Neural progenitor cell (in vitro differentiated cells): ENCODE results near the gene ADARB2. TPM values are rescaled to one million over a fixed set of nuclear protein-coding genes. Genes with fewer than 3 reads are reported as not detected.

ENCODE experiments used
- DNase-seq: peaks from one replicate; pipeline ENCODE4 v3.0.0-alpha.2; 2016; ENCODE audit warnings: low spot score
- H2AFZ ChIP-seq: fragments of 200-600 bp; sonication (generic); replicated peaks from 2 replicates; pipeline ENCODE4 v1.6.1; 2016; ENCODE audit warnings: antibody characterized with exemption
- H3F3A ChIP-seq: fragments of 200-600 bp; sonication (generic); 2 replicates; pipeline ENCODE4 v1.6.1; 2016; ENCODE audit warnings: antibody characterized with exemption, low read depth
- H3K27ac ChIP-seq: fragments of 200-600 bp; sonication (generic); 2 replicates; pipeline ENCODE4 v1.5.1; 2016; ENCODE audit warnings: mild to moderate bottlenecking
- H3K27me3 ChIP-seq: fragments of 200-600 bp; sonication (generic); 2 replicates; pipeline ENCODE4 v1.6.1; 2016; ENCODE audit warnings: mild to moderate bottlenecking, moderate library complexity
- H3K36me3 ChIP-seq: fragments of 200-600 bp; sonication (generic); 2 replicates; pipeline ENCODE4 v1.5.1; 2016
- H3K4me1 ChIP-seq: fragments of 200-600 bp; sonication (generic); 2 replicates; pipeline ENCODE4 v1.6.1; 2016; ENCODE audit warnings: mixed run types
- H3K4me2 ChIP-seq: fragments of 200-600 bp; sonication (generic); 2 replicates; pipeline ENCODE4 v1.6.1; 2016
- H3K4me3 ChIP-seq: fragments of 200-600 bp; sonication (generic); 2 replicates; pipeline ENCODE4 v1.5.1; 2016
- H3K79me2 ChIP-seq: fragments of 200-600 bp; sonication (generic); 2 replicates; pipeline ENCODE4 v1.6.1; 2016; ENCODE audit warnings: low read depth
- H3K9ac ChIP-seq: fragments of 200-600 bp; sonication (generic); 2 replicates; pipeline ENCODE4 v1.6.1; 2016
- H3K9me3 ChIP-seq: fragments of 200-600 bp; sonication (generic); 2 replicates; pipeline ENCODE4 v1.5.1; 2016; ENCODE audit warnings: low read depth
- H4K20me1 ChIP-seq: fragments of 200-600 bp; sonication (generic); 2 replicates; pipeline ENCODE4 v1.6.1; 2016; ENCODE audit warnings: low read depth
- H3K27ac Mint-ChIP-seq: 3 replicates; pipeline ENCODE4 v1.8.0; 2021; ENCODE audit warnings: mixed read lengths
- H3K27me3 Mint-ChIP-seq: 2 replicates; pipeline ENCODE4 v1.8.0; 2022; ENCODE audit warnings: low read depth, mild to moderate bottlenecking, inconsistent platforms, moderate library complexity, mixed read lengths; ENCODE audit not compliant: insufficient read depth
- H3K36me3 Mint-ChIP-seq: 3 replicates; pipeline ENCODE4 v1.8.0; 2021; ENCODE audit warnings: mixed read lengths
- H3K4me1 Mint-ChIP-seq: 3 replicates; pipeline ENCODE4 v1.8.0; 2021; ENCODE audit warnings: mixed read lengths
- H3K4me3 Mint-ChIP-seq: 3 replicates; pipeline ENCODE4 v1.8.0; 2021; ENCODE audit warnings: mild to moderate bottlenecking, moderate library complexity, mixed read lengths
- H3K9me3 Mint-ChIP-seq: 3 replicates; pipeline ENCODE4 v1.8.0; 2020; ENCODE audit warnings: mixed read lengths
- EZH2 ChIP-seq: fragments of 200-600 bp; sonication (generic); IDR thresholded peaks from 2 replicates; pipeline ENCODE4 v1.6.1; 2017; ENCODE audit warnings: antibody characterized with exemption, mild to moderate bottlenecking, moderate library complexity
- EZH2phosphoT487 ChIP-seq: fragments of 200-600 bp; sonication (generic); IDR thresholded peaks from 2 replicates; pipeline ENCODE4 v1.6.1; 2017; ENCODE audit warnings: antibody characterized with exemption
- total RNA-seq: library from RNA; depleted of rRNA; stranded (reverse); fragments of >200 nt; gene quantifications from 2 replicates; pipeline ENCODE4 v1.2.3, GENCODE V29; 2015; ENCODE audit warnings: low replicate concordance
- TF ChIP-seq, protein P1 (sequence below): fragments of 200-600 bp; sonication (generic); IDR thresholded peaks from 2 replicates; pipeline ENCODE4 v1.5.1; 2017; ENCODE audit warnings: antibody characterized with exemption, mild to moderate bottlenecking

ADARB2 gene
- total RNA-seq, 1 donor from 2014 or later = not detected

DNA sequence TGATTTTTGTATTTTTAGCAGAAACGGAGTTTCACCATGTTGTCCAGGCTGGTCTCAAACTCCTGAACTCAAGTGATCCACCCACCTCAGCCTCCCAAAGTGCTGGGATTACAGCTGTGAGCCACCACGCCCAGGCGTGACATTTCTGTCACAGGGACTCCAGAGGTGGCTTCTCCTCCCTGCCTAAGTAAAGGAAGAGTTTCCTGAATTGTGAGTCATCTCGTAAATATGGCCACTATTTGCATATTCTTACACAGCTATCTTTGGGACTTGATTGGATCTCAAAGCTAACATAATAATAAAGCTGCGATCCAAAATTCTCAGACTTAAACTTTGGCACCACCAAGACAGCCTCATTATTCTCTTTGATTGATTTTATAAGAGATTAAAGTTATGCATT lies 50.1 kb downstream of the ADARB2 start:
- no peak overlapping the region for H3K4me2 ChIP-seq
- H4K20me1 ChIP-seq = no peaks in the 10 kb centered on the region
- no peak overlapping the region for H2AFZ ChIP-seq
- H3K79me2 ChIP-seq = no peaks in the 10 kb centered on the region
- H3K4me1 ChIP-seq = peaks cover 2% of the 10 kb centered on the region
- H3K9ac ChIP-seq = no peak overlapping the region
- H3K27me3 ChIP-seq = no peaks in the 10 kb centered on the region
- no peaks in the 10 kb centered on the region for H3K36me3 ChIP-seq
- H3K27me3 Mint-ChIP-seq = no peaks in the 10 kb centered on the region
- H3K9me3 ChIP-seq = no peaks in the 10 kb centered on the region
- no peak overlapping the region for H3K4me3 ChIP-seq
- peaks cover 10% of the 10 kb centered on the region for H3K4me1 Mint-ChIP-seq
- H3K9me3 Mint-ChIP-seq = peaks cover 15% of the 10 kb centered on the region
- H3K4me3 Mint-ChIP-seq = no peak overlapping the region
- DNase-seq = no peak
- no peak overlapping the region for H3K27ac ChIP-seq
- H3F3A ChIP-seq = no peaks in the 10 kb centered on the region
- H3K27ac Mint-ChIP-seq = no peak overlapping the region
- TF ChIP-seq, protein P1, sequence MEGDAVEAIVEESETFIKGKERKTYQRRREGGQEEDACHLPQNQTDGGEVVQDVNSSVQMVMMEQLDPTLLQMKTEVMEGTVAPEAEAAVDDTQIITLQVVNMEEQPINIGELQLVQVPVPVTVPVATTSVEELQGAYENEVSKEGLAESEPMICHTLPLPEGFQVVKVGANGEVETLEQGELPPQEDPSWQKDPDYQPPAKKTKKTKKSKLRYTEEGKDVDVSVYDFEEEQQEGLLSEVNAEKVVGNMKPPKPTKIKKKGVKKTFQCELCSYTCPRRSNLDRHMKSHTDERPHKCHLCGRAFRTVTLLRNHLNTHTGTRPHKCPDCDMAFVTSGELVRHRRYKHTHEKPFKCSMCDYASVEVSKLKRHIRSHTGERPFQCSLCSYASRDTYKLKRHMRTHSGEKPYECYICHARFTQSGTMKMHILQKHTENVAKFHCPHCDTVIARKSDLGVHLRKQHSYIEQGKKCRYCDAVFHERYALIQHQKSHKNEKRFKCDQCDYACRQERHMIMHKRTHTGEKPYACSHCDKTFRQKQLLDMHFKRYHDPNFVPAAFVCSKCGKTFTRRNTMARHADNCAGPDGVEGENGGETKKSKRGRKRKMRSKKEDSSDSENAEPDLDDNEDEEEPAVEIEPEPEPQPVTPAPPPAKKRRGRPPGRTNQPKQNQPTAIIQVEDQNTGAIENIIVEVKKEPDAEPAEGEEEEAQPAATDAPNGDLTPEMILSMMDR = no peak
- TF ChIP-seq EZH2 (no peak), EZH2phosphoT487 (no peak)
- H3K36me3 Mint-ChIP-seq = peaks cover 3% of the 10 kb centered on the region

DNA sequence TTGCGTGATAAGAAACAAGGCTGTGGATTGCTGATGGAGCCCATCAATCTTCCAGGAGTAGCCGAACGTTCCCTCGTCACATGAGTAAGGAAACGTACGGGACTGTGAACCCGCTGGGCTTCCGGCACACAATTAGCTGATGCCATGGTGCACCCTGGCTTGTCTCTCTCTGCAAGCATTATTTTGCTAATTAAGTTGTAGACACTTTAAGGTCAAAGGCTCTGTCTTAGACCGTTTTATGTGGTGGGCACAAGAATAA lies 50.9 kb downstream of the ADARB2 start:
- no peak overlapping the region for H3K9ac ChIP-seq
- no peak overlapping the region for H3K4me2 ChIP-seq
- no peaks in the 10 kb centered on the region for H3K27me3 ChIP-seq
- no peak overlapping the region for H3K27ac ChIP-seq
- peaks cover 10% of the 10 kb centered on the region for H3K4me1 Mint-ChIP-seq
- DNase-seq = no peak
- H3K36me3 ChIP-seq = no peaks in the 10 kb centered on the region
- H4K20me1 ChIP-seq = no peaks in the 10 kb centered on the region
- H3K36me3 Mint-ChIP-seq = peaks cover 3% of the 10 kb centered on the region
- H3K27ac Mint-ChIP-seq = no peak overlapping the region
- H3K9me3 Mint-ChIP-seq = peaks cover 15% of the 10 kb centered on the region
- TF ChIP-seq, protein P1 = no peak
- no peak overlapping the region for H3K4me3 Mint-ChIP-seq
- peaks cover 2% of the 10 kb centered on the region for H3K4me1 ChIP-seq
- no peak overlapping the region for H2AFZ ChIP-seq
- no peaks in the 10 kb centered on the region for H3F3A ChIP-seq
- no peak overlapping the region for H3K4me3 ChIP-seq
- no peaks in the 10 kb centered on the region for H3K27me3 Mint-ChIP-seq
- no peaks in the 10 kb centered on the region for H3K9me3 ChIP-seq
- no peaks in the 10 kb centered on the region for H3K79me2 ChIP-seq

DNA sequence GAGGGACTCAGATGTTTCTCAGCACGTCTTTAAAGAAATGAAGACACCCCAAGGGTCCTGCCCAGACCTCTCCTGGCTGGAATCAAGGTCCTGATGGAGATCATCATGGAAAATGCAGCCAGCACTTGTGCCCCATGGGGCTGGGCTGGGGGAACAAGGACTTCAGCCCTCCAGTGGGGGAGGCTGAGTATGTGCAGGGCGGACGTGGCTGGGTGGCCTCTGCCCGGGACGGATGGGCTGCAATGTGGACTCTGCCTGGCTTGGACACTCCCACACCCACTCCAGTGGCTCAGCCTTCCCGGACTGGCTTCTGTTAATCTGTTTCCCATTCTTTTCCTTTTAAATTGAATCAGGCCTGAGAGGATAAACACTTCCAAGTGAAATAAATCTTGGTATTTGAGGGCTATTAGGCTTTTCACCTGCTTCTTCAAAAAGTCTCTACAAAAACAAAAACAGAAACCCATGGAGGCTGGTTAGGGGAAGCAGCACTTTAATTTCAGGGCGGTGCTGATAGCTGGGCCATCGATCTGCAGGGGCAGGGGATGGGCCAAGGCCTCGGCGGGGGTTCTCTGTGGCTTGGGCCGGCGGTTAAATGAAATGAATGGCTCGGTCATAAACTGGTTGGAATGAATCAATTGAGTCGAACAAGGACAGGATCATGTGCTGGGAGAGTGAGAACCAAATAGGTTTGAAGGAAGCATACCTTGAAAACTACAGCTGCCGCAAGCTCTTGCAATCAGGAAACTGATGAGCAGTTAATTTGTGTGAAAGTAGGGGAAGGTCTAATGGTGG lies 51.4 kb downstream of the ADARB2 start:
- no peaks in the 10 kb centered on the region for H3K9me3 ChIP-seq
- H3K4me1 ChIP-seq = peaks cover 2% of the 10 kb centered on the region
- no peak overlapping the region for H2AFZ ChIP-seq
- H3K4me3 ChIP-seq = no peak overlapping the region
- no peaks in the 10 kb centered on the region for H3K36me3 ChIP-seq
- Mint-ChIP-seq H3K27ac (no peak overlapping the region), H3K4me3 (no peak overlapping the region), H3K36me3 (peaks cover 3% of the 10 kb centered on the region), H3K9me3 (peaks cover 15% of the 10 kb centered on the region), H3K27me3 (no peaks in the 10 kb centered on the region), H3K4me1 (peaks cover 11% of the 10 kb centered on the region)
- no peak for DNase-seq
- H3K27ac ChIP-seq = no peak overlapping the region
- H3K9ac ChIP-seq = no peak overlapping the region
- TF ChIP-seq EZH2 (no peak), EZH2phosphoT487 (no peak)
- TF ChIP-seq, protein P1 = no peak
- H3K27me3 ChIP-seq = no peaks in the 10 kb centered on the region
- no peaks in the 10 kb centered on the region for H3F3A ChIP-seq
- no peaks in the 10 kb centered on the region for H4K20me1 ChIP-seq
- no peaks in the 10 kb centered on the region for H3K79me2 ChIP-seq
- no peak overlapping the region for H3K4me2 ChIP-seq
